Mesangial cell (primary cell): Measurements from ENCODE around the gene HEXA. TPM values are rescaled to one million over a fixed set of nuclear protein-coding genes. Genes with fewer than 3 reads are reported as not detected.

Source experiments
- total RNA-seq: library from RNA; depleted of rRNA; stranded (reverse); fragments of >200 nt; gene quantifications from 2 replicates; pipeline ENCODE4 v1.2.3, GENCODE V29; 2015

Gene HEXA
- 52.6 and 131 TPM in 2 replicates for total RNA-seq

GRCh38 chr15:72375846-72376581 is at the start of gene HEXA:
Gene HEXA, minus strand, starts transcription at chr15:72376014. Its CDS starts 42 bp downstream, at chr15:72375972.

DNA sequence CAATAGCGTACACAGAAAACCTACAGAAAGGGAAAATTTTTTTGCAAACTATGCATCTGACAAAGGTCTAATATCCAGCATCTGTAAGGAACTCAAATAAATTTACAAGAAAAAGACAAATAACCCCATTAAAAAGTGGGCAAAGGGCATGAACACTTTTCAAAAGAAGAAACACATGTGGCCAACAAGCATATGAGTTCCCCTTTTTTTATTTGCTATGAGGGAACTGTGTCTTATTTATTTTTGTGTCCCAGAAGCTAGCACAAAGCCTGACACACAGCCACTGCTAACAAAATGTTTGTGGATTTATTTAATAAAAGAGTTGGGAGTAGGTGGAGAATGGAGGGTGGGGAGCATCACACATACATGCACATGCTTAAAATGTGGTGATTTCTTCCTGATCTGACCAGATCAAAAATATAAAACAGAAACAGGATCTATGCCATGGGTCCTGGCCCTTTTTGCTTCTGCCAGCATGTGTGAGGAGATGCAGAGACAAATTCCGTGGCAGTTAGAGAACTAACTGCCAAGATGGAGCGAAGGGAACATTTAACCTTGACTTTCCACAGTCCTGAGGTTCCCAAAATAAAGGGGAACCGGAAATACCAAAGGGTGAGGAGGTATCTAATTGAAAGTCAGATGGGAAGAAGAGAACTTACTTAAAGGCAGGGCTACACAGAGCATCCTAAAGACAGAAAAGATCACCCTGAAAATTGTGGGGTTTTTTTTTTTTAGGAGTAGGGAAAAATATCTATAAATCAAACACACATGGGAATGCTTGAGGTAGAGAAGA is 22.2 kb upstream of the HEXA start, which contains the start of gene TMEM202:
TSS of gene TMEM202 (plus strand) at position 510 of the 793 bp plus-strand sequence. CDS start at position 532, 22 bp downstream.

DNA sequence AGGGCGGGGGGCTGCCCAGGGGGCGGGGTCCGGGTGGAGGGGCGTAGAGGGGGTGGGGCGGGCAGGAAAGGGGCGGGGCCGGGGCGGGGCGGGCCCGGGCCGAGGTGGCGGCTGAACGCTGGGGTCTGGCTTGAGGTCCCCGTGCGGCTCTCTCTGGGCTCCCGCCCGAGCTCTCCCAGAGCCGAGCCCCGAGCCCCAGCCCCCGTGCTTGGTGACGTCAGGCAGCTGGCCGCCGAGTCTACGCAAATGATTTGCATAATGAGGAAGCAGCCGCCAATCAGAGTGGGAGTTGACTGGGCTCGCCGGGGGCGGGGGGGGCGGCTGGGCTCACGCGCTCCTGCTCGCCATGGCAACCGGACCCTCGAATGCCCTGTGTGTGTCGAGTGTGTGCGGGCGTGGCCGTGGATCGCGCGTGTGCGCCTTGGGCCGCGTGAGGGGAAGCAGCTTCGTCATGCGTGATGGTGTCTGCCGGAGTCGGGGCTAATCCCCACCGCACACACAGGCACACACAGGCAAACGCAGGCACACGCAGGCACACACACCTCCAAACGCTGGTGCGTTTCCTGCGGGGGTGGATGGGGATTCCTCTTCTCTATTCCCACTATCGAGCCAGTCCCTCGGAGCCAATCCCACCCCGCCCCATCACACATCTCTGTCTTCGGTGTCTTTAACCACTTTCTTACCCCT is 55.7 kb downstream of the HEXA start, which contains the start of gene CELF6:
TSS of gene CELF6 (minus strand) at position 173 of the 687 bp plus-strand sequence. CDS start 283 bp downstream, outside the sequence.

Other genes starting within 250 kb of the HEXA start
- gene GRAMD2A, start 178.2 kb downstream of the HEXA start, total RNA-seq: 0.16 and 1.1 TPM in 2 replicates
- gene PKM, start 144.8 kb downstream of the HEXA start, total RNA-seq: 1,172 and 1,728 TPM in 2 replicates
- 14.3 and 28.9 TPM in 2 replicates for gene PARP6, start 103.5 kb downstream of the HEXA start, total RNA-seq
- 0.13 TPM in 1 of 2 replicates, not detected in the other for gene CELF6, start 55.9 kb downstream of the HEXA start, total RNA-seq
- gene TMEM202, start 22.3 kb upstream of the HEXA start, total RNA-seq: not detected in 2 replicates
- gene ARIH1, start 98.3 kb upstream of the HEXA start, total RNA-seq: 13.7 and 17.9 TPM in 2 replicates